HPDE6-E6E7 (cell line): ENCODE measurements around the gene ANKRD66.
A peak's percentile ranks its signal among the peaks of the same experiment; 100 is the strongest.

Experiments
- DNase-seq: peaks from one replicate; pipeline ENCODE4 v3.0.0; 2011; ENCODE audit warnings: missing footprints; ENCODE audit errors: extremely low spot score

ANKRD66 gene

GRCh38 chr6:46790355-46790874, 43.7 kb downstream of the ANKRD66 start:
- DNase-seq = no peak

GRCh38 chr6:46792635-46793034, 45.9 kb downstream of the ANKRD66 start:
- DNase-seq = no peak

- no peak for DNase-seq
These were observed 46.4 kb downstream of the ANKRD66 start, which contains the start of gene MEP1A for GRCh38 chr6:46793138-46793537. Gene MEP1A, plus strand, starts transcription at chr6:46793389. Its CDS starts 10 bp downstream, at chr6:46793399.

GRCh38 chr6:46794068-46794467, 47.3 kb downstream of the ANKRD66 start:
- no peak for DNase-seq

- DNase-seq = no peak
These were observed 49.1 kb downstream of the ANKRD66 start for GRCh38 chr6:46795816-46796215.

GRCh38 chr6:46796848-46797580, 50.3 kb downstream of the ANKRD66 start:
- peak; percentile 41 for DNase-seq

GRCh38 chr6:46799657-46800056, 52.9 kb downstream of the ANKRD66 start:
- no peak for DNase-seq

- DNase-seq = no peak
These were observed 62.1 kb downstream of the ANKRD66 start for GRCh38 chr6:46808806-46809205.
